GM18526 (cell line): ENCODE measurements around the gene MPST.

ENCODE experiments used
- POLR2A ChIP-seq: IDR thresholded peaks from 3 replicates; pipeline ENCODE4 v1.6.1; 2011; ENCODE audit not compliant: insufficient read length; ENCODE audit errors: extremely low read depth

The MPST gene

DNA sequence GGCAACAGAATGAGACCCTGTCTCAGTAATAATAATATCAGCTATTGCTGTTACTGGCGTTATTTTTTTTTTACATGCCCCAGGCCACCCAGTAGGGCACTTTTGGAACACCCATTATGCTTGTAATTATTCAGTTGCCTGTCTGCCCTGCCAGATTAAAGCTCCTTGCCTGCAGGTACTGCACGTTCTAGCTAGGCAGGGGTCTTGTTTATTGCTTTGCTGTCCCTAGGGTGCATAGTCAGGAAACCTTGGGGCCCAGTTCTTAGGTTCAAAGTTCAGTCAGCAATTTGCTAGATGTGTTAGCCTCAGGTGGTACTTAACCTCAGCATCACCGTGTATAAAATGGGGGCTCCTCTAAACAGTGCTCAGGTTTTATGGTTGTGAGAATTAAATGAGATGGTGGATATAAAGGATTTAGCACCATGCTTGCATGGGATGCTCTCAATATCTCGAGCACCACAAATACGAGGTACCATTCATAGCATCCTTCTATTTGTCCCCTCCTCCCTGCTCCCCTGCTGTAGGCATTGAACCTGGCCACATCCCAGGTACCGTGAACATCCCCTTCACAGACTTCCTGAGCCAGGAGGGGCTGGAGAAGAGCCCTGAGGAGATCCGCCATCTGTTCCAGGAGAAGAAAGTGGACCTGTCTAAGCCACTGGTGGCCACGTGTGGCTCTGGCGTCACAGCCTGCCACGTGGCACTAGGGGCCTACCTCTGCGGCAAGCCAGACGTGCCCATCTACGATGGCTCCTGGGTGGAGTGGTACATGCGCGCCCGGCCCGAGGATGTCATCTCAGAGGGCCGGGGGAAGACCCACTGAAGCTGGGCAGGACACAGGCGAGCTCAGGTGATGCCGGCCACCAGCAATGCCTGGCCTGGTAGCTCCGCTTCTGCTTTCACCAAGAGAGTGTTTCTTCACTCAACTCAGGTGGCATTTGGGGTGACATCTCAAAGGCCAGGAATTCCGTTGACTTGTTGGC is 9.4 kb downstream of the MPST start:
- no peak for TF ChIP-seq POLR2A

DNA sequence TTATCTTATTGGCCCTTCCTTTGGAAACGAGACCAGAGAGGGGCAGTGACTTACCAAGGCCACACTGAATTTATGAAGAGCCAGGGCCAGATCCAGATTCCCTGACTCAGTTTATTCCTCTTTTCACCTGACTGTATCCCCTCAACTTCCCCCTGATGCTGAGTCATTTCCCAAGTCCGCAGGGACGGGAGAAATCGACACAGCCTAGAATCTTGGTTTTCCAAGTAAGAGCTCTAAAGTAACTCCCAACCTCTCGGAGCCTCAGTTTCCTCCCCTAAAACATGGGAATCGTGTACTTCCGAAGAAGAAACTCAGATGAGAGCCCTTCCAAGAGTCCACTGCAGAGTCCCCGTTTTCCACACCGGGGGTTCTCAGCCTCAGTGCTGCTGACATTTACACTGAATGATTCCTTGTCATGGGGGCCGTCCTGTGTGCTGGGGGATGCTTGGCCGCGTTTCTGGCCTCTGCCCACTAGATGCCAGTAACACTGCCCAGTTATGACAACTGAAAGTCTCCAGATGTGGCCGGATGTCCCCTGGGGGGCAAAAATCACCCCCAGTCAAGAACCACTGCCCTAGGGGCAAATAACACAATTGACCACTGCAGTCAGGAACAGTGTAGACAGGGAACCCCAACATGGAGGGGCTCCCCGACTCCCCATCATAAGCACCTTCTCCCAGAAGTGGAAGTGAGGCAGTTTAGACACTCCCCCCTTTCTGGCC is 11.2 kb downstream of the MPST start:
- no peak for TF ChIP-seq POLR2A

DNA sequence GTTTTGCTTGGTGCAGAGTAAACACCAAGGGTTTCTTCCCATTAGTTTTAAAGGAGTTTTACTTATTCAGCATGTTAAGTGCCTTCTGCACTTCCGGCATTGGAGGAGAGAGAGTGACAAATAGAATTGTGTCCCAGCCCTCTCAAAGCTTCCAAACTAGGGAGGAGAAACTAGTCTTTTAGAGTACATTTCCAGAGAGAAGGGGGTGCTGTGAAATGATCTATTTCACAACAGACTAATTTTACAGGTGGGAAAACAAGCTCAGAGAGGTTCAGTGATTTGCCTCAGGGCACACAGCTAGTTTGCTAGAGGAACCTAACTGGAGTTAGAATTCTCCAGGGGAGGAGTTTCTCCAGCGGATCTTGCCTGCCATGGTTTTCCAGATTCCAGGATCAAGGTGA is 12.6 kb downstream of the MPST start:
- no peak for TF ChIP-seq POLR2A

DNA sequence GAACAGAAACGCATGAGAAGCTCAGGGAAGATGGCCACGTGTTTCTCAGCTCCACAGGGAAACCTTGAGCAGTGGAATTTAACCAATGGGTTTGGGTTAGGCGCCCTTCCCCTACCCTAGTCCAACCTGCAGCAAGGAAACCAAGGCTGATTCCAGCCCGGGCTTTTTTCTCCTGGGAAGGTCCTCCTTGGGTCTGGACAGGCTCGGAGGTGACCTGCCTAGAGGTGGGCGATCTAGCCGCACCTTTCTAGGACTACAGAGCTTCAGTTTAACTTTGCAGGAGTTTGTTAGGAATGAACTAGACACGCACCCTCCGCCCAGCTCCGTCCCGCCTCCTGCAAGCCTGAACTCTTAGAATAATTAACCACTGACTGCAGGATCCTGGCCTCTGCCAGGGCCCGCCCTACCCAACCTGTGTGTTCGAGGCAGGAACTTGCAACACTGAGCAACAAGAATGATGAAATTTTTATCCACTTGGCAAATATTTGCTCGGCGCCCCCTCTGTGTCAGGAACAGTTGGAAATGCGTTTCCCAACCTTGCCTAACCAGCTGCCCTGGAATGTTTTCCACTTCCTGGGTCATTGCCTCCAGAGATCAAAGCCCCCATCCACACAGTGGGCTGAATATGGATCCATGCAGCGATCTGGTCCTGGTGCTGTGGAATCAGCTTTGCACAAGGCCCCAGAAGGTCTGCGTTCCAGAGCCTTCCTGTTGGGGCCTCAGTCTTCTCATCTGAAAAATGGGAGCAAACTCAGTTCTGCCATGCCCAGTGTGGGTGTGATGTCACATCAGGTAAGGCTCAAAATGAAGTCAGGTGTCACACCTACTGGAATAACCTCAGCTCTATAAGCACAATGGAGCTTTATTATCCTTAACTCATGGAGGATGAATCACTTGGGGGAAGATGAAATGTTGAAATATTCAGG is 13.3 kb downstream of the MPST start:
- TF ChIP-seq POLR2A = no peak

DNA sequence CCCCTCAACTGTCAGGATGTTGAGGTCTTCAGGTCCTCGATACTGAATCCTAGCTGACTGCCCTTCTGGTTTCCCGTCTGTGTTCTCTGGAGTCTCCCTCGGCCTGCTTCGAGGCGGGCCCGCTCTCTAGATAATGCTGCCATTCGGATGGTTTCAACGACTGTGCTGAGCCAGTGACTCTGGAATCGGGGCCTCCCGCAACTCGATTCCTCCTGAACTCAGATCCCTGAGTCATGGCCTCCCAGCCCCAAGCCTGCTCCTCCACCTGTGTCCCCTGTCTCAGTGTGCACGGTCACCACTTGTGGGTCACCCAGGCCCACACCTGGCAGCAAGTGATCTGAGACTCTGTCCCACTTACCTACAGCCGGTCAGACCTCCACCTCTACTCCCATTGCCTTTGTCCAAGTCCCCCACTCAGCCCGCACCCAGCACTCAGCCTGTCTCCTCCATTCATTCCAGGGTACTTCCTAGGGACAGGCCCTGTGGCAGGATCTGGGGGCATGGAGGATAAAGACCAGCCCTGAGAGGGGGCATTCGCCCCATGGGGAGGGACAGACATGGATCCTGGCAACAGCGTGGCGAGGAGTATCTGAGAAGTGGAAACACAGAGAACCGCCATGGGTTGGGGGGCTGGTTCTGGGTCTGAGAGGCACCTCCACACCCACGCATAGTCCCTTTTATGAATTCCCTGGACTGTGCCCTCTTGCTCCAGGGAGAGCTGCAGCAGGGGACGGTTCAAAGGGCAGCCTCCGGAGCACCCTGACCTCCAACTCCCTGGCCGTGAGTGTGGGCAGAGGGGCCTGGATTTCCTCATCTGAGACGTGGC is 14.3 kb downstream of the MPST start:
- TF ChIP-seq POLR2A = no peak

DNA sequence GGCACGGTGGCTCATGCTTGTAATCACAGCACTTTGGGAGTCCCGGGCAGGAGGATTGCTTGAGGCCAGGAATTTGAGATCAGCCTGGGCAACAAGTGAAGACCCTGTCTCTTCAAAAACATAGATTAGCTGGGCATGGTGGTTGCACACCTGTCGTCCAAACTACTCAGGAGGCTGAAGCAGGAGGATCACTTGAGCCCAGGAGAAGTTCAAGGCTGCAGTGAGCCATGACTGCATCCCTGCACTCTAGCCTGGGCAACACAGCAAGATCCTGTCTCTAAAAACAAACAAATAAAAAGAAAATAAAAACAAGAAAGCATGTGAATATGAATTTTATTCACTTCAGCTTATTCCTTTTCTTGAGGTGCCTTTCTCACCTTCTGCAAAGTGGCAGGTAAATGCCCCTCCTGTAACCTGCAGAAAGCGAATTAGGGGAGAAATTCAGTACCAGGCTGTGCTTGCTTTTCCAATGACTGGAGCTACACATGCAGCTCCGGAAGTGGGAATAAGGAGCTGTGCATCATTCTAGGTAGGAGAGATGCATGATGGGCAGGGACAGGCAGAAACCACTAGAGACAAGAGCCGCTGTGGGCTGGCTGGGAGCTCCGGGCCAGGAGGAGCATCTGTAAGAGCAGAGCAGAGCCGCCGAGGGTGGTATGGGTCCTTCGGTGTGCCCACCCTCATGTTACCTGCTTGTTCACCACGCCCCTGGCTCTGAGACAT is 17.3 kb downstream of the MPST start:
- no peak for TF ChIP-seq POLR2A

DNA sequence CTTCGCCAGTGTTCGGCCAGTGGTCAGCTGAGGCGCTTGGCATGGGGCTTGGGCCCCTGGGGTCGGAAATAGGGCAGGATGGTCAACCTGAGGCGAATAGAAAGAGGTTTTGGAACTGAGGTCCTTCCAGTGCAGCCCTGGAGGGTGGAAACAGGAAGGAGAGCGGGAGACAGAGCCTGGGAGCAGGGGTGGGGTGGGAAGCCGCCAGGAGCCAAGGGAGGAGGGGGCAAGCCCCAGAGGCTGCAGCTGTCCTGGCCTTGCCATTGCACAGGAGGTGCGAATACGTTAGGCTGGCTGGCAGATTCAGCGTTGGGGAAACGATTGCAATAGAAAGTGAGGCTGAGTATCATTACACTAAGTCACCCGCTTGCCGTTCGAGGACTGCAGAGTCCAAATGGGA is 18.1 kb downstream of the MPST start:
- TF ChIP-seq POLR2A = no peak

DNA sequence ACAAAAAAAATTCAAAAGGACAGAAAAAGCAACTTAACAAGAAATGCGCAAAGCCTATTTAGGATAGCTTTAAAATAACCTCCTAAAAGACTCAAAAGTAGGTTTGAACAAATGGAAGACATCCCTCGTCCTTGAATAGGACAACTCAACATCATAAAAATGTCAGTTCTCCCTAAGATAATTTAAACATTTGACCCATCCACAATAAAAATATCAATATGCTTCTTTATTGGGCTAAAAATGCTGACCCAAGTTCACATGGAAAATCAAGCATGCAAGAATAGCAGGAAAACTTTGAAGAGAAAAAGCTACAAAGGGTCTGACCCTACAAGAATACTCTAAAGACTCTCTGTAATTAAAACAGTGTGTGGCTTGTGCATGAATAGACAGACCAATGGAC is 19.9 kb downstream of the MPST start:
- no peak for TF ChIP-seq POLR2A

DNA sequence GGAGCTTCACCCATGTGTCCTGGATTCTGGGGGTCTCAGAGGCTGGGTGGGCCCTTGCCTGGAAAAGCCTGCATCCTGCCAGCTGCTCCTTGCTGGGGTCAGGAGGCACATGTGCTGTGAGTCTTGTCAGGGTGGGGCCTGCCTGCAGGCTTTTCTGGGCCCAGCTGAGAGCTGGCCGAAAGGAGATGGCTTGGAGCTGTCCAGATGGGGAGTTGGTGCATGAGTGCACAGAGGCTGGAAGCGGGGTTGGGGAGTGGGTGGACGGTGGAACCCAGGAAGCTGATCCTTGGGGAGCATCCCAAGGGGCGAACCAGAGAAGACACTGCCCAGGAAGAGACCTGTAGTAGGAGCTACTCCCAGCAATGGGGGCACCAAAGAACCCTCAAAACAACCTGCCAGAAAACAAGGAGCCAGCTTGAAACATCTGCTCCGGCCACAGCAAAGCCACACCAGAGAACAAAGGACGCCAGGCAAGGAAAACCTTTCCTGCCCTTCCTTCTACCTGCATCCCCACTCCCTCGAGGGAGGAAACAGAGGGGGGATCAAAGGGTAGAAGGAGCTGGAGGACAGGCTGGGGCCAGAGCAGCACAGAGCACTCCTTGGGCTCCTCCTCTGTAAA is 23.8 kb downstream of the MPST start:
- TF ChIP-seq POLR2A = no peak

DNA sequence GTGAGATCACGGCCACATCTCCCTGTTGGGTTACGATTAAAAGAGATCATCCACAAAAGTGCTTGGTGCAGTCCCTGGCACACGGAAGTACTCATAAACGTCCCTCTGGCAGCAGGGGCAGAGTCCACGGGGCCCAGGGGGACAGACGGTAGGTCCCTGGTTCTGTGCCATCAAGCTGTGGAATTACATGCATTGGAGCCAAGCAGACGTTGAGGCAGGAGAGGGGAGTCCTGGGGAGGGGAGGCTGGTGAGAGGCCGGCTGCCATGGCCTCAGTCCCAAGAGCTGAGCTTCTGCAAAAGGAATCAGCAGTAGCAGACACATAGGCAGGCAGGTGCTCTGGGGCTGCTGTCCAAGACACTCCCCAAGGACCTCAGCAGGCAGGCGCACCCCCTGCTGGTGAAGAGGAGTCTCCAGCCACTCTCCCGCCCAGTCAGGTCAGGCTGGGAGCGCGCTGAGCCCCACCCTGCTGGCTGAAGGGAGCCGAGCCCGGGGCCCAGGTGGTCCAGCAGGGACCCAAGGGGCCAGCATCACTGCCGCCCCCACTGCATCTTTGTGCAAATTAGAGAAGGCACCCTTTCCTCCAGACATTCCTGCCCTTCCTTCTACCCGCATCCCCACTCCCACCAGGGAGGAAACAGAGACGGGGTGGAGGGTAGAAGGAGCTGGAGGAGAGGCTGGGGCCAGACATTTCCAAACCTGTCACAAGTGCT is 24.4 kb downstream of the MPST start:
- TF ChIP-seq POLR2A = no peak

DNA sequence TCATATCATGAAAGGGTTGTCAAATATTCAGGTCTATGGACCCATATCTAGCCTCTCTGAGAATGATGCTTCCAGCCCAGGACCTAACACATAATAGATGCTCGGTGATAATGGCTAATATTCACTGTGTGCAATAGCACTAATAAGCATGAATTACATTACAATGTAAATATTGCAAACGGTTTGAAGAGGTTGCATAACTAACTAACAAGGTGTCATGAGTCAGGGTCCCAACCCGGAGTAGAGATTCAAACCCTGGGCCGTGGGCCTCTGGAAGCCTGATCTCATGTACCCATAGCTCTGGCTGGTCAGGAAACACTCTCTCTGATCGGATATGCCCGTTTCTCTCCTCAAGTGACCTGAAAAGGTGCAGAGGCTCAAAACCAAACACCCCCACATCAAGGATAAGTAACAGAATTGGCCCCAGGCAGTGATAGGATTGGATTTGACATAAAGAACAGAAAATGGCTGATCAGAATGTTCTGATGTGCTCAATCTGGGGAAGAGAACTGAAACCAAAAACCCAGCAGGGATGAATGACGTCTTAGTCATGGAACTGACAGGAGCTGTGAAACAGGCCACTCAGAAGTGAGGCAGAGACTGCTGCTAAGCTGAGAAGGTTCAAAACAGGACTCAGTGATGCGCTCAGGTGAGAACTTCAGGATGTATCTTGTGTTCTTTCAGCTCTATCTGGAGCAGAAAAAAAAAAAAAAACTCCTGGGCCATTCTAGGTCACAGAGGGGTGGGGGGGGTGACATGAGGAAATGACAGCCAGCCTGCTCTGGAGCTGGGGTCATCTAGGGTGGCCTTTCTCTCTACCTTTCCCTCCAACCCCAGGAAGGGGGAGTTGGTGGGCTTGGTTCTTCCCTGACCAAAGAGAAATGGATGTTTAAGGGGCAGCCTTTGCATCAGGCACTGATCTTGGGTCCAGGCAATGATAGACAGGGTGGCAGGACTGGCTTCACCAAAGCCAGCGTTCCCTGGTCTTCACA is 25.4 kb downstream of the MPST start:
- TF ChIP-seq POLR2A = no peak

DNA sequence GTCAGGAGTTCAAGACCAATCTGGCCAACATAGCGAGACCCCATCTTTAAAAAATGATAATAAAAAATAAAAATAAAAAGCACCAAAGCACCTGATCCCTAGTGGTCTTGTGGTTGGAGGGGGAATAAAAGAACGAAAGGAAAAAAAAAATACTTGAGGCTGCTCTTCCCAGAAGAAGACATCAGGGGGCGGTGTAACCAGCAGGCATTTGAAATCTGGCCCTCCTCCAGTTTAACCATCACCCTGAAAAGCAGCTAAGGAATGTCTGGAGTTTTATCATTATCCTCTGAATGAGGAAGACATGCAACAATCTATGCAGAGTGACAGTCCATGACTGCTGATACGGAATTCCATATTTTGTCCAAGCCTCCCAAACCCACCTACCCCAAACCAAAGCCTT is 26.4 kb downstream of the MPST start:
- TF ChIP-seq POLR2A = no peak
